Sigmoid colon (tissue), 7 donors: ENCODE measurements around the gene PCNT. TPM values are rescaled to one million over a fixed set of nuclear protein-coding genes. Genes with fewer than 3 reads are reported as not detected.

Experiments used
- DNase-seq: peaks from one replicate; pipeline ENCODE4 v3.0.0-alpha.2; 2019
- H3K27ac ChIP-seq, 4 donors: fragments of 200-600 bp; sonication (generic); one replicate each; pipeline ENCODE4 v1.5.1; 2016 to 2019; ENCODE audit warnings: mild to moderate bottlenecking in 1 of 4
- H3K27me3 ChIP-seq, 3 donors: fragments of 200-600 bp; sonication (generic); one replicate each; pipeline ENCODE4 v1.5.1; 2019; ENCODE audit warnings: mild to moderate bottlenecking in 1 of 3
- H3K36me3 ChIP-seq, 4 donors: fragments of 200-600 bp; sonication (generic); one replicate each; pipeline ENCODE4 v1.5.1; 2016 to 2019
- H3K4me1 ChIP-seq, 4 donors: fragments of 200-600 bp; sonication (generic); one replicate each; pipeline ENCODE4 v1.5.1; 2017 to 2019
- H3K4me3 ChIP-seq, 4 donors: fragments of 200-600 bp; sonication (generic); one replicate each; pipeline ENCODE4 v1.5.1; 2017 to 2019; ENCODE audit warnings: mild to moderate bottlenecking in 2 of 4, moderate library complexity in 1 of 4
- H3K9me3 ChIP-seq, 4 donors: fragments of 200-600 bp in 3 of 4; sonication (generic) in 3 of 4; one replicate each; pipeline versions ENCODE4 v1.5.1 to v1.6.1; 2013 to 2019
- EP300 ChIP-seq, 4 donors: sonication (generic); formaldehyde crosslinking; IDR thresholded peaks; one replicate each; pipeline ENCODE4 v1.6.1; 2017; ENCODE audit warnings: antibody characterized with exemption in 4 of 4
- POLR2A ChIP-seq, 2 donors: fragments of 450-650 bp; IDR thresholded peaks; one replicate each; pipeline ENCODE4 v1.6.1; 2016; ENCODE audit warnings: antibody characterized with exemption in 2 of 2, mild to moderate bottlenecking in 2 of 2, moderate library complexity in 2 of 2
- POLR2AphosphoS5 ChIP-seq, 4 donors: sonication (generic); formaldehyde crosslinking; IDR thresholded peaks; one replicate each; pipeline ENCODE4 v1.6.1; 2017; ENCODE audit warnings: antibody characterized with exemption in 4 of 4
- WGBS, 2 donors: extraction: QIAGEN DNeasy Blood & Tissue Kit; methylation state at CpG; one replicate each; pipeline ENCODE4 v1.1.7; 2013; 5-methylcytosine and 5-hydroxymethylcytosine counted together
- intact Hi-C: fragments of 100-400 bp; cut with DNase I; formaldehyde crosslinking; loops from one replicate; pipeline ENCODE4 v1.15.1; 2023
- polyA plus RNA-seq, 3 donors: library from polyadenylated mRNA; stranded (reverse); fragments of 200-250 nt; gene quantifications; one replicate each; pipeline ENCODE4 v1.2.3, GENCODE V29; 2013
- total RNA-seq, 4 donors: library from RNA; depleted of rRNA; stranded (reverse); fragments of >200 nt; gene quantifications; one replicate each; pipeline ENCODE4 v1.1.0, GENCODE V29; 2016
- TF ChIP-seq, protein P1 (sequence below), 4 experiments: fragments of 450-650 bp in 3 of 4; fragments of 200-600 bp in 1 of 4; IDR thresholded peaks; one replicate each; pipeline ENCODE4 v1.5.1; 2016 to 2019; ENCODE audit warnings: antibody characterized with exemption in 4 of 4, mild to moderate bottlenecking in 3 of 4, moderate library complexity in 2 of 4
- donor health status: healthy with polysubstance abuse.
- donor health status: Bipolar disorder and iron deficiency.
- donor health status: healthy.

PCNT gene
- total and polyA plus RNA-seq, 7 donors = 6.0 to 49.6 (median 18.5) TPM

DNA sequence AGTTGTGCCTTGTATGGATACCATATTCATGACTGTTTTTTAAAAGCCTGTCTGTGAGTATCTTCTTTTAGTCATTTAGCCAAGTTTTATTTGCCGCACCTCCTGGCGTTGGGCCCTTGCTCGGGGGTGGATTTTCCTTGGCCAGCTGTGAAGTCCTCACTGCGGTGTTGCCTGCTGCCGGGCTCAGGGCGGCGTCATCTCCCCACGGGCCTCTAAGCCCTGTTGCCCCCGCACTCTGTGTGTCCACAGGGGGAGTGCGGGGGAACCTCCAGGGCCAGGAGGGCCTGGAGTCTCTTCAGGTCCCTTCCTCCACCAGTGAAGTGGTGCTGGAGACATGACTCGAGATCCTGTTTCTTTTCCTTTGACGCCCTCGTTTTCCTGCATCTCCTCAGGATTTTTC is 69.0 kb downstream of the PCNT start:
- WGBS, 2 donors = 84 to 87% methylated on average over 13 of the region's 13 CpGs
- intact Hi-C loops = no loop called here
- Histone ChIP-seq H3K4me1 (peaks cover 0 to 6% (median 2%) of the 10 kb centered on the region in 4 donors), H3K9me3 (no peaks in the 10 kb centered on the region), H3K36me3 (peaks cover 9 to 79% (median 20%) of the 10 kb centered on the region in 4 donors), H3K27me3 (no peaks in the 10 kb centered on the region), H3K4me3 (no peak overlapping the region), H3K27ac (peak overlapping the region in 3 of 4 donors; percentile 8 to 37 (median 16))
- TF ChIP-seq, protein P1, sequence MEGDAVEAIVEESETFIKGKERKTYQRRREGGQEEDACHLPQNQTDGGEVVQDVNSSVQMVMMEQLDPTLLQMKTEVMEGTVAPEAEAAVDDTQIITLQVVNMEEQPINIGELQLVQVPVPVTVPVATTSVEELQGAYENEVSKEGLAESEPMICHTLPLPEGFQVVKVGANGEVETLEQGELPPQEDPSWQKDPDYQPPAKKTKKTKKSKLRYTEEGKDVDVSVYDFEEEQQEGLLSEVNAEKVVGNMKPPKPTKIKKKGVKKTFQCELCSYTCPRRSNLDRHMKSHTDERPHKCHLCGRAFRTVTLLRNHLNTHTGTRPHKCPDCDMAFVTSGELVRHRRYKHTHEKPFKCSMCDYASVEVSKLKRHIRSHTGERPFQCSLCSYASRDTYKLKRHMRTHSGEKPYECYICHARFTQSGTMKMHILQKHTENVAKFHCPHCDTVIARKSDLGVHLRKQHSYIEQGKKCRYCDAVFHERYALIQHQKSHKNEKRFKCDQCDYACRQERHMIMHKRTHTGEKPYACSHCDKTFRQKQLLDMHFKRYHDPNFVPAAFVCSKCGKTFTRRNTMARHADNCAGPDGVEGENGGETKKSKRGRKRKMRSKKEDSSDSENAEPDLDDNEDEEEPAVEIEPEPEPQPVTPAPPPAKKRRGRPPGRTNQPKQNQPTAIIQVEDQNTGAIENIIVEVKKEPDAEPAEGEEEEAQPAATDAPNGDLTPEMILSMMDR (IDR thresholded peaks at IDR 0.05) = no peak
- DNase-seq = peak; percentile 81

DNA sequence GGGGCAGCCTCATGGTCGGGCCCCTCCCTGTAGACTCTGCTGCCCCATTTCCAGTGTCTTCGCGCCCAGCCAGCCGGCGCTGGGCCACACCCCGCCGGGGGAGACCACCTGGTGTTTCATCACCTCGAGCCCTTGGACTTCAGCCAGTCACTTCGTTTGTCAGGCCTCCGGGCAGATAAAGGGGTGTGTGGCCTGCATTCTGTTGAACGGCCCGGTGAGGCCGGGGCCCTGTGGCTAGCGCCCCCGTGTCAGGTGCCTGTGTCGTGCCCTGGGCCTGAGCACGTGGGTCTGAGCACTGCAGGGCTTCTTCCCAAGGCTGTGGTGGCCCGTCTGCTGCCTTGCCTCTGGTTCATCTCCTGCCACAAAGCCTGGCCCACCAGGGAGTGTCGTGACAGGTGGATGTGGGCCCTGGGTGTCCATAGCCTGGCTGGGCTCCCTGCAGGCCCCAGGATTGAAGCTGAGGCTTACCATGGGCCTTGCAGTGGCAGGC is 69.5 kb downstream of the PCNT start:
- H3K9me3 ChIP-seq = no peaks in the 10 kb centered on the region
- H3K27me3 ChIP-seq = no peaks in the 10 kb centered on the region
- no peak for DNase-seq
- H3K27ac ChIP-seq = peak overlapping the region in 3 of 4 donors; percentile 8 to 37 (median 16)
- peaks cover 15 to 80% (median 24%) of the 10 kb centered on the region in 4 donors for H3K36me3 ChIP-seq
- no peak overlapping the region for H3K4me3 ChIP-seq
- TF ChIP-seq, protein P1 (IDR thresholded peaks at IDR 0.05) = no peak
- 85 to 87% methylated on average over 19 of the region's 19 CpGs for WGBS, 2 donors
- intact Hi-C loops = no loop called here
- peaks cover 0 to 6% (median 2%) of the 10 kb centered on the region in 4 donors for H3K4me1 ChIP-seq

DNA sequence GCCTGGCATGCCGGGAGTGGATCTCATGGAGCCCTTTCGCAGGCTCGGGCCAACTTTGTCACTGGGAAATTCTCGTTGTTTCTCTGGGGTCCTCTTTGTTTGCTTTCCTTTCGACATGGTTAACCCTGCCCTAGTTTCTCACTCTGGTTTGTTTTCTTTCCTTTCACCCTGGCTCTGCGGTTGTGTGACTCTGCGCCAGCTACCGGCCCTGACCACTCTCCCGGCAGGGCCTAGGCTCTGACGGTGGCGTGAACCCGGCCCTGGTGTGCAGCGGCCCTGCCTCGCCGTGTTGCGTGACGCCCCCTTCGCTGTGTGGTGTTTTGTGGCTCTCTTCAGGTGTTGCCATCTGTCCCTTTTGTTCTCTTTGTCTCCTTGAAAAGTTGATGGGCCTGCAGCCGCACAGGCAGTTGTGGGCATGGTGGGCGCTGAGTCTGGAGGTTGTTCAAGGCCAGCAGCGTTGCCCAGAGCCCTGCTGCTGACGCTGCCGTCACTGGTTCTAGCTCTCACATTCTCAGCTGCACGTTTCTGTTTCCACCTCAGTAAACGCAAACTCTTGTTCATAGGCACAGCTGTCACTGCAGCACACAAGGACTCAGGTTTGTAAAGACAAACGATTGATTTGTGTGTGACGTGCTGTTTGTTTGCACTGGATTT is 70.1 kb downstream of the PCNT start:
- no peak for DNase-seq
- intact Hi-C loops = no loop called here
- WGBS, 2 donors = 84 to 90% methylated on average over 27 of the region's 27 CpGs
- Histone ChIP-seq H3K27ac (no peak overlapping the region), H3K4me1 (peaks cover 0 to 6% (median 2%) of the 10 kb centered on the region in 4 donors), H3K4me3 (no peak overlapping the region), H3K27me3 (no peaks in the 10 kb centered on the region), H3K9me3 (no peaks in the 10 kb centered on the region), H3K36me3 (peaks cover 15 to 79% (median 22%) of the 10 kb centered on the region in 4 donors)
- TF ChIP-seq, protein P1 (IDR thresholded peaks at IDR 0.05) = no peak
- no peak for TF ChIP-seq POLR2AphosphoS5 (IDR thresholded peaks at IDR 0.05)
- no peak for TF ChIP-seq POLR2A (IDR thresholded peaks at IDR 0.05)
- TF ChIP-seq EP300 (IDR thresholded peaks at IDR 0.05) = no peak

DNA sequence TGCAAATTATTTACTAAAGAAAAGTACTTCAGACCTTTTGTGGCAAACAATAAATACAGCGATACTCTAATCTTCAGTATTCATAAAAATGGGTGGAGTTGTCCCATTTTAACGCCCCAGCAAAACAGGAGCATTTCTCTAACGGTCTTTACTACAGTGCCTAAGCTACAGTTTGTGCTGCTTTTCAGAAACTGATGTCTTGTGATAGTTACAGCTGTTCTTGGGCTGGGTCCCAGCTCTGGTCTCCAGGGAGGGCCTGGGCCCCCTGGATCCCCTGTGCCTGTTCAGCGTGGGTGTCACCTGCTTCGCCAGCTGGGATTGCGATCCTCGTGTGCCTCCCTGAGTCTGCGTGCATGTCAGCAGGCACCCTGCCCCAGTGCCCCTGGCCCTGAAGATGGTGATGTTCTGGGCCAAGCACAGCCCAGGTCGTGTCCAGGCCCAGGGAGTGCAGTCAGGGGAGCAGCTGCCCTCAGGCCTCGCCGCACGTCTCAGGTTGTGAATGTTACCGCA is 70.7 kb downstream of the PCNT start:
- H3K27ac ChIP-seq = no peak overlapping the region
- TF ChIP-seq POLR2AphosphoS5 (IDR thresholded peaks at IDR 0.05) = no peak
- no peak for TF ChIP-seq EP300 (IDR thresholded peaks at IDR 0.05)
- TF ChIP-seq, protein P1 (IDR thresholded peaks at IDR 0.05) = no peak
- no peak for TF ChIP-seq POLR2A (IDR thresholded peaks at IDR 0.05)
- WGBS, 2 donors = 75 to 86% methylated on average over 13 of the region's 13 CpGs
- no peaks in the 10 kb centered on the region for H3K27me3 ChIP-seq
- H3K9me3 ChIP-seq = no peaks in the 10 kb centered on the region
- H3K4me1 ChIP-seq = peaks cover 0 to 6% (median 2%) of the 10 kb centered on the region in 4 donors
- intact Hi-C loops = no loop called here
- H3K36me3 ChIP-seq = peaks cover 16 to 79% (median 22%) of the 10 kb centered on the region in 4 donors
- H3K4me3 ChIP-seq = no peak overlapping the region
- DNase-seq = no peak
